Neural crest cell (in vitro differentiated cells): ENCODE results near the gene ROBO1. TPM values are rescaled to one million over a fixed set of nuclear protein-coding genes. Genes with fewer than 3 reads are reported as not detected.

Experiments
- DNase-seq: peaks from one replicate; pipeline ENCODE4 v3.0.0; 2021; ENCODE audit warnings: low read depth, mixed read lengths, low spot score
- H3K27ac Mint-ChIP-seq: one replicate; pipeline ENCODE4 v1.8.0; 2021; ENCODE audit warnings: mild to moderate bottlenecking, mixed read lengths; ENCODE audit not compliant: unreplicated experiment
- H3K27me3 Mint-ChIP-seq: 2 replicates; pipeline ENCODE4 v1.8.0; 2021; ENCODE audit warnings: low read depth, mild to moderate bottlenecking, mixed read lengths
- H3K36me3 Mint-ChIP-seq: 2 replicates; pipeline ENCODE4 v1.8.0; 2021; ENCODE audit warnings: low read depth, mild to moderate bottlenecking, mixed read lengths
- H3K4me1 Mint-ChIP-seq: 2 replicates; pipeline ENCODE4 v1.8.0; 2021; ENCODE audit warnings: mixed read lengths
- H3K4me3 Mint-ChIP-seq: one replicate; pipeline ENCODE4 v1.8.0; 2021; ENCODE audit warnings: mild to moderate bottlenecking, mixed read lengths
- H3K9me3 Mint-ChIP-seq: 2 replicates; pipeline ENCODE4 v1.8.0; 2021; ENCODE audit warnings: mixed read lengths
- CTCF ChIP-seq: fragments of 200-600 bp; sonication (generic); conservative IDR thresholded peaks from 2 replicates; pipeline ENCODE4 v1.5.0; 2021; ENCODE audit warnings: antibody characterized with exemption, mild to moderate bottlenecking
- total RNA-seq: library from RNA; stranded (reverse); gene quantifications from 2 replicates; pipeline ENCODE4 v1.2.1, GENCODE V29; 2021

ROBO1 gene
- total RNA-seq, 1 donor from 2014 or later, result 88.7 TPM

DNA sequence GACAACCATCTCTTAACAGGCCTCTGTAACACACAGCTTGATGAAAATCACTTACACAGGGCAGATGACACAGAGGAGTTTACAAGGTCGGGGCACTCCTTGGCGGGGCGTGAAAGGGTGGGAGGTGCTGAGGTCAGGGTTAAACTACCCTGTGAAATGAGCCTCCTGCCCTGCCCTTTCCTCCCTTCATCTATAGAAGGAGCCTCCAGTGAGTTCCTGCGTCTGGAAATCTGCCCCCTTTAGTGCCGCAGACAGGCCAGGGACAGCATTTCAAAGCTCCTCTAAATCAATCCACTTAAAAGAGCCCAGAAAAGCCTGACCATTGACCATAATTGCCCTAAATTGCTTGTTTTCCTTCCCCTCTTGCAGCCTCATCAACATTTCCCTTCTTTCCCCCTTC, 1.9 kb downstream of the ROBO1 start:
- H3K27ac Mint-ChIP-seq, result no peak overlapping the region
- DNase-seq, result no peak
- peaks cover 13% of the 10 kb centered on the region for H3K4me1 Mint-ChIP-seq
- peaks cover 52% of the 10 kb centered on the region for H3K27me3 Mint-ChIP-seq
- no peaks in the 10 kb centered on the region for H3K36me3 Mint-ChIP-seq
- no peaks in the 10 kb centered on the region for H3K9me3 Mint-ChIP-seq
- TF ChIP-seq CTCF, result no peak
- no peak overlapping the region for H3K4me3 Mint-ChIP-seq

- Mint-ChIP-seq H3K36me3 (no peaks in the 10 kb centered on the region), H3K27me3 (peaks cover 53% of the 10 kb centered on the region), H3K4me3 (no peak overlapping the region), H3K4me1 (peaks cover 8% of the 10 kb centered on the region), H3K9me3 (no peaks in the 10 kb centered on the region), H3K27ac (no peak overlapping the region)
- TF ChIP-seq CTCF, result no peak
- no peak for DNase-seq
These were observed 6.4 kb downstream of the ROBO1 start for GRCh38 chr3:79761441-79761840.

DNA sequence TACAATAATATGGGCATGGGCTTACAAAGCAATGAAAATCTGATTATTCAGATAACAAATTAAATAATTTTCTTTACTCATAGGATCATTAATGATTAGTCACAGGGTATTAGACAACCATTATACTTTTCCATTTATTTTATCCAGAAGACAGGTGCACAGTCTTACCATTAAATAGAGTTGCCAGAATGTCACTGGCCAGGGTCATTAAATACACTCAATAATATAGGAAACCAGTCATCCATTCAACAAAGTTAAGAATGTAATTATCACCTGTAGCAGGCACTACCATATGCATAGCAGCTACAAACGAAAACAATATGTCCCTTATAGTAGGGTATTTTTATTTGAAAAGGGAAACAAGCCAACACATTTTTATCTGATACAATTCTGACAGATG, 16.1 kb downstream of the ROBO1 start:
- peaks cover 11% of the 10 kb centered on the region for H3K9me3 Mint-ChIP-seq
- no peak for TF ChIP-seq CTCF
- no peak for DNase-seq
- peaks cover 4% of the 10 kb centered on the region for H3K36me3 Mint-ChIP-seq
- no peaks in the 10 kb centered on the region for H3K4me1 Mint-ChIP-seq
- no peak overlapping the region for H3K4me3 Mint-ChIP-seq
- H3K27me3 Mint-ChIP-seq, result peaks cover 12% of the 10 kb centered on the region
- H3K27ac Mint-ChIP-seq, result no peak overlapping the region

- Mint-ChIP-seq H3K27me3 (no peaks in the 10 kb centered on the region), H3K9me3 (no peaks in the 10 kb centered on the region)
These were observed 30.3 kb downstream of the ROBO1 start for GRCh38 chr3:79737530-79737929.

GRCh38 chr3:79729096-79729495, 38.7 kb downstream of the ROBO1 start:
- DNase-seq, result no peak
- TF ChIP-seq CTCF, result no peak
- Mint-ChIP-seq H3K27me3 (no peaks in the 10 kb centered on the region), H3K36me3 (no peaks in the 10 kb centered on the region), H3K27ac (no peak overlapping the region), H3K4me1 (no peaks in the 10 kb centered on the region), H3K9me3 (peaks cover 2% of the 10 kb centered on the region), H3K4me3 (no peak overlapping the region)

More at GRCh38 chr3:79737530-79737929, 30.3 kb downstream of the ROBO1 start:
- Mint-ChIP-seq H3K4me1 (no peaks in the 10 kb centered on the region), H3K36me3 (no peaks in the 10 kb centered on the region), H3K27ac (no peak overlapping the region), H3K4me3 (no peak overlapping the region)
- TF ChIP-seq CTCF, result no peak
- no peak for DNase-seq

- no peak for TF ChIP-seq CTCF
- no peak overlapping the region for H3K4me3 Mint-ChIP-seq
- no peaks in the 10 kb centered on the region for H3K4me1 Mint-ChIP-seq
- no peak overlapping the region for H3K27ac Mint-ChIP-seq
- no peaks in the 10 kb centered on the region for H3K36me3 Mint-ChIP-seq
- peaks cover 2% of the 10 kb centered on the region for H3K9me3 Mint-ChIP-seq
- no peaks in the 10 kb centered on the region for H3K27me3 Mint-ChIP-seq
- DNase-seq, result no peak
These were observed 41.0 kb downstream of the ROBO1 start for GRCh38 chr3:79726786-79727185.
